Loucy (cell line): Measurements from ENCODE around the gene PDZD8.

Experiments
- CTCF ChIP-seq: fragments of 200-600 bp; sonication (generic); conservative IDR thresholded peaks from 2 replicates; pipeline ENCODE4 v1.5.1; 2014; ENCODE audit warnings: mild to moderate bottlenecking, antibody characterized with exemption, low read length
- EZH2phosphoT487 ChIP-seq: fragments of 200-600 bp; IDR thresholded peaks from 2 replicates; pipeline ENCODE4 v1.6.1; 2018; ENCODE audit warnings: antibody characterized with exemption, mild to moderate bottlenecking, moderate library complexity, borderline replicate concordance

DNA sequence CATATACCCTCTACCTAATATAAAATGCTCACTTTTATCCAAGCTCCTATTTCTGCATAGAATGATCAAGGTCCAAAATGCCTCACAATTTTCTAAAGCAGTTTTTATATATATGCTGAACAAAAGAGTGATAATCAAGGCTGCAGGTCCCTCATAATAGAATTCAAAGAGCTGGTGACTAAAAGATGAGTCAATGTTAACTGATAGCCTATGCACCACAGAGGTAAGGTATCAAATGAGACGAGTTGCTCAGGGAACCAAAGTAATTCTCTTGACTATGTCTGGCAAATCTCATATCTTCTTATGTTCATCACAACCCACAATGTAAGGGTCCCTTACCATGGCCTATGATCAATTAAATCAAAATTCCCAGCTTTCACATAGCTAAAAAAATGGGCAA is 15.2 kb downstream of the PDZD8 start:
- TF ChIP-seq CTCF = no peak
- no peak for TF ChIP-seq EZH2phosphoT487
